Mucosa of descending colon (tissue), 3 donors: Measurements from ENCODE around the gene SLC9A1. TPM values are rescaled to one million over a fixed set of nuclear protein-coding genes. Genes with fewer than 3 reads are reported as not detected.
A peak's percentile ranks its signal among the peaks of the same experiment; 100 is the strongest.

Experiments
- ATAC-seq: fragments of 200-7000 bp; cut with Tn5 transposase; one replicate; pipeline ENCODE4 v1.9.1; 2020; ENCODE audit warnings: mild to moderate bottlenecking, moderate library complexity
- DNase-seq, 3 donors: peaks; one replicate each; pipeline ENCODE4 v3.0.0-alpha.2; 2020
- H3K36me3 ChIP-seq: fragments of 200-600 bp; one replicate; pipeline ENCODE4 v1.8.0; 2021; ENCODE audit warnings: low read depth, mild to moderate bottlenecking
- H3K4me1 ChIP-seq: fragments of 200-600 bp; one replicate; pipeline ENCODE4 v1.8.0; 2021; ENCODE audit warnings: low read depth, mild to moderate bottlenecking
- H3K4me3 ChIP-seq: fragments of 200-600 bp; one replicate; pipeline ENCODE4 v1.8.0; 2021; ENCODE audit warnings: mild to moderate bottlenecking
- H3K9me3 ChIP-seq: fragments of 200-600 bp; one replicate; pipeline ENCODE4 v1.8.0; 2021; ENCODE audit warnings: mild to moderate bottlenecking
- CTCF ChIP-seq: fragments of 200-600 bp; IDR thresholded peaks from one replicate; pipeline ENCODE4 v1.8.0; 2022; ENCODE audit warnings: antibody characterized with exemption, mild to moderate bottlenecking
- intact Hi-C, 2 donors: fragments of 100-400 bp; cut with DNase I in 1 of 2; cut with micrococcal nuclease in 1 of 2; formaldehyde crosslinking; loops; one replicate each; pipeline versions ENCODE4 v1.11.0 to v1.11.1; 2022; cut with DNase I, micrococcal nuclease
- total RNA-seq, 3 donors: library from RNA; stranded (reverse); fragmentation: NEBNext Ultra II Directional in 2 of 3; extraction: Animal tissue kit (Norgen Biotek cat#: 25700) in 2 of 3; gene quantifications; one replicate each; pipeline versions ENCODE4 v1.2.1 to v1.2.4, GENCODE V29; 2021 to 2023
- donor health status: DM: no; HTN: no; CAD: no; lungs with moderate emphysema.
- donor health status: DM: no; HTN: no; CAD: no.
- donor health status: DM: no; HTN: yes; CAD: no.

The SLC9A1 gene
- total RNA-seq, 3 donors from 2014 or later: 77.9 to 126 (median 84.1) TPM

GRCh38 chr1:27068922-27069321, 86.0 kb downstream of the SLC9A1 start:
- no peak for TF ChIP-seq CTCF
- H3K36me3 ChIP-seq: no peaks in the 10 kb centered on the region
- ATAC-seq: no peak
- intact Hi-C loops: no loop called here
- no peak for DNase-seq
- H3K4me1 ChIP-seq: no peaks in the 10 kb centered on the region
- H3K9me3 ChIP-seq: no peaks in the 10 kb centered on the region
- H3K4me3 ChIP-seq: no peak overlapping the region

DNA sequence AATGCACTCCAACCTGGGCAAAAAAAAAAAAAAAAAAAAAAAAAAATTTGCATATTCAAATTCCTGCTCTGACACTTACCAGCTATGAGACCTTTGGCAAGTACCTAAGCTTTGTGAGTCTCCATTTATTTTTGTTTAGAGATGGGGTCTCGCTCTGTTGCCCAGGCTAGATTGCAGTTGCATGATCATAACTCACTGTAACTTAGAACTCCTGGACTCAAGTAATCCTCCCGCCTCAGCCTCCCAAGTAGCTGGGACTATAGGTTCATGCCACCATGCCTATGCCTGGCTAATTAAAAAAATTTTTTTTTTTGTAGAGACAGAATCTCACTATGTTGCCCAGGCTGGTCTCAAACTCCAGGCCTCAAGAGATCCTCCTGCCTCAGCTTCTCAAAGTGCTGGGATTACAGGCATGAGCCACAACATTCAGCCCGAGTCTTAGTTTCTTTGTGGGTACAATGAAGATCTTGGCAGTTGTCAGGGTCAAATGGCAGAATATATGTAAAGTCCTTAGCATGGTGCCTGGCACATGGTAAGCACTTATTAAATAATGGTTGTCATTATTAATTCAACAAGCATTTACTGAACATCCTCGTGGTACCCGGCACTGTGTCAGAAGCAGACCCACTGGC, 88.8 kb downstream of the SLC9A1 start:
- intact Hi-C loops: no loop called here
- ATAC-seq (no peak), DNase-seq (no peak)
- TF ChIP-seq CTCF: no peak
- Histone ChIP-seq H3K4me3 (no peak overlapping the region), H3K4me1 (no peaks in the 10 kb centered on the region), H3K9me3 (no peaks in the 10 kb centered on the region), H3K36me3 (no peaks in the 10 kb centered on the region)

- Histone ChIP-seq H3K36me3 (no peaks in the 10 kb centered on the region), H3K4me3 (no peak overlapping the region), H3K9me3 (no peaks in the 10 kb centered on the region), H3K4me1 (no peaks in the 10 kb centered on the region)
- DNase-seq: no peak
- TF ChIP-seq CTCF: no peak
- intact Hi-C loops: no loop called here
- no peak for ATAC-seq
Observed at GRCh38 chr1:27060891-27061290, 94.0 kb downstream of the SLC9A1 start.

- DNase-seq (no peak), ATAC-seq (peak; percentile 34)
- intact Hi-C loops: no loop called here
- no peak for TF ChIP-seq CTCF
- H3K9me3 ChIP-seq: no peaks in the 10 kb centered on the region
- H3K36me3 ChIP-seq: no peaks in the 10 kb centered on the region
- H3K4me1 ChIP-seq: no peaks in the 10 kb centered on the region
- H3K4me3 ChIP-seq: no peak overlapping the region
Observed at GRCh38 chr1:27058966-27059669, 95.8 kb downstream of the SLC9A1 start.

- no peaks in the 10 kb centered on the region for H3K4me1 ChIP-seq
- peak in 1 of 3 donors; percentile 42 for DNase-seq
- no peaks in the 10 kb centered on the region for H3K9me3 ChIP-seq
- H3K4me3 ChIP-seq: no peak overlapping the region
- H3K36me3 ChIP-seq: no peaks in the 10 kb centered on the region
- peak; percentile 85 for ATAC-seq
- TF ChIP-seq CTCF: no peak
- intact Hi-C loops: no loop called here
Observed at GRCh38 chr1:27057801-27058625, 96.9 kb downstream of the SLC9A1 start.
